ENCODE measurements around the gene HJURP. TPM values are rescaled to one million over a fixed set of nuclear protein-coding genes. Genes with fewer than 3 reads are reported as not detected.

HJURP gene
- total RNA-seq, 1 donor from 2014 or later: under 0.01 TPM

GRCh38 chr2:233851169-233851568 lies 3.2 kb downstream of the HJURP start:
- no peaks in the 10 kb centered on the region for H3K27me3 ChIP-seq (ENCODE audit: control insufficient read depth, insufficient read depth, low read length)
- H3K36me3 ChIP-seq (ENCODE audit: control insufficient read depth, insufficient read depth, low read length): peaks cover 5% of the 10 kb centered on the region
- no peak for DNase-seq (ENCODE audit: low read depth)
- FAIRE-seq: no peak
- TF ChIP-seq, protein P1, sequence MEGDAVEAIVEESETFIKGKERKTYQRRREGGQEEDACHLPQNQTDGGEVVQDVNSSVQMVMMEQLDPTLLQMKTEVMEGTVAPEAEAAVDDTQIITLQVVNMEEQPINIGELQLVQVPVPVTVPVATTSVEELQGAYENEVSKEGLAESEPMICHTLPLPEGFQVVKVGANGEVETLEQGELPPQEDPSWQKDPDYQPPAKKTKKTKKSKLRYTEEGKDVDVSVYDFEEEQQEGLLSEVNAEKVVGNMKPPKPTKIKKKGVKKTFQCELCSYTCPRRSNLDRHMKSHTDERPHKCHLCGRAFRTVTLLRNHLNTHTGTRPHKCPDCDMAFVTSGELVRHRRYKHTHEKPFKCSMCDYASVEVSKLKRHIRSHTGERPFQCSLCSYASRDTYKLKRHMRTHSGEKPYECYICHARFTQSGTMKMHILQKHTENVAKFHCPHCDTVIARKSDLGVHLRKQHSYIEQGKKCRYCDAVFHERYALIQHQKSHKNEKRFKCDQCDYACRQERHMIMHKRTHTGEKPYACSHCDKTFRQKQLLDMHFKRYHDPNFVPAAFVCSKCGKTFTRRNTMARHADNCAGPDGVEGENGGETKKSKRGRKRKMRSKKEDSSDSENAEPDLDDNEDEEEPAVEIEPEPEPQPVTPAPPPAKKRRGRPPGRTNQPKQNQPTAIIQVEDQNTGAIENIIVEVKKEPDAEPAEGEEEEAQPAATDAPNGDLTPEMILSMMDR (IDR thresholded peaks at IDR 0.05; ENCODE audit: insufficient read depth, low read length, severe bottlenecking): no peak
- no peak overlapping the region for H3K4me3 ChIP-seq (ENCODE audit: low read depth, low read length)

DNA sequence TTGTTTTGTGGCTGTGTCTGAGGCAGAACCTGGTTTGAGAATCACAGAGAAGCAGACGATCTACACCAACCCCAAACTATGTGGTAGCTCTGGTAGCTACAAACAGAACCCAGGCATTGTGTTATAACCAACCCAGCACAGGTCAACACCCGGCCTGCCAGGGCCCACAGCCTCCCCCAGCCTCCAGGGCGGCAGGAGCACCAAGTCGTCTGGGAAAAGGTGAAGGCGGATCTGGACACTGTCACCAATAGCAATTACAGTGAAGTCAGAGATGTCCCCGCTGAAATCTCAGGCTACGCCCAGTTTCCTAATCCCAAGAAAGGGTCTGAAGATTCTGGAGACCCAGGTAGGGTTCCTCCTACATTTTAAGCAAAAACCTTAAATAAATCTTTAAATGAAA lies 3.6 kb downstream of the HJURP start:
- FAIRE-seq (no peak), DNase-seq (ENCODE audit: low read depth) (no peak)
- Histone ChIP-seq H3K4me3 (ENCODE audit: low read depth, low read length) (no peak overlapping the region), H3K27me3 (ENCODE audit: control insufficient read depth, insufficient read depth, low read length) (no peaks in the 10 kb centered on the region), H3K36me3 (ENCODE audit: control insufficient read depth, insufficient read depth, low read length) (peaks cover 5% of the 10 kb centered on the region)
- TF ChIP-seq, protein P1 (IDR thresholded peaks at IDR 0.05; ENCODE audit: insufficient read depth, low read length, severe bottlenecking): no peak

DNA sequence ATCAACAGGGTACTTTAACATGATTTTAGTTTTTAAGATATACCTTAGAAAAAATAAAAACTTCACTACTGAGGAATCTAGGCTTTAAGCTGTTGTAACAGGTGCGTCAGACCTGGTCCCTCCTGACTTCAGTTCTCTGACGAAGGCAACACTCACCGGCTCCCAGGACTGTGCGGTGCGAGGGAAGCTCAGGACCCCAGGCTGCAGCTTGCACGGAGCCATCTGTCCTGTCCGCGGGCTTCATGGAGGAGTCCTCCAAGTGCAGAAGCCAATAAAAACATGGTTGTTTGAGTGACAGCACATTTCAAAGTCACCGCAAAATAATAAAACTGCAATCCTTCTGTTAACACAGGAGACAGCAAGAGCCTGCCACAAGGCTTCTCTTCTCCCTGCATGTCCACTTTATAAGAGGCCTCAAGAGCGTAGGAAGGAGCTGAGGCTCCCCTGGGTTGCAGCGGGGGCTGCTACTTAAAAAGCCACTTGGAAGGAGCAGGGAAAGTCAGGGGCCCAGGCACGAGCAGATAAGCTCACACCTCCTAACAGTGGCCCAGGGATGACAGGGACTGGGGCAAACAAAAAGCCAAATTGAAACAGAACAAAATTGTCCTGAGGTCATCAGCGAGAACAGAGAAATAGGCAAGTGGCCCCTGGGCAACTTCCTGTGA lies 4.6 kb downstream of the HJURP start:
- Histone ChIP-seq H3K36me3 (ENCODE audit: control insufficient read depth, insufficient read depth, low read length) (peaks cover 5% of the 10 kb centered on the region), H3K27me3 (ENCODE audit: control insufficient read depth, insufficient read depth, low read length) (no peaks in the 10 kb centered on the region), H3K4me3 (ENCODE audit: low read depth, low read length) (no peak overlapping the region)
- FAIRE-seq: no peak
- no peak for DNase-seq (ENCODE audit: low read depth)
- TF ChIP-seq, protein P1 (IDR thresholded peaks at IDR 0.05; ENCODE audit: insufficient read depth, low read length, severe bottlenecking): no peak

DNA sequence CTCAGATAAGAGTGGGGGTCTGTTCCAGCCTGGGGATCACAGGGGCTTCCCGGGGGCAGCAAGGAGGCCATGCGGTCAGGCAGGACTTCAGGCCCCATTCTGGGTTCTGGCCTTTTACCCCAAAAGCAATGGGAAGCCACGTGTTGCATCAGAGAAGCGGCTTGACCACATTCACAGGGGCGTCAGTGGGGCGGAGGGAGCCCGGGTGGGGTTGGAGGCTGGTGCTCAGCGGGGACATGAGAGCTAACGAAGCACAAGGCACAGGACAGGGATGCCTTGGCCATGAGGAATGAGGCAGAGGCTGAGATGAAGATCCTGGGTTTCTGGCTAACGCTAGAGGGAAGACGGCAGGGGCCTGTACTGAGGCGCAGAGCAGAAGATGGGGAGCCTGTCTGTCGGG lies 6.1 kb downstream of the HJURP start:
- Histone ChIP-seq H3K27me3 (ENCODE audit: control insufficient read depth, insufficient read depth, low read length) (no peaks in the 10 kb centered on the region), H3K36me3 (ENCODE audit: control insufficient read depth, insufficient read depth, low read length) (peaks cover 5% of the 10 kb centered on the region), H3K4me3 (ENCODE audit: low read depth, low read length) (no peak overlapping the region)
- FAIRE-seq (no peak), DNase-seq (ENCODE audit: low read depth) (no peak)
- TF ChIP-seq, protein P1 (IDR thresholded peaks at IDR 0.05; ENCODE audit: insufficient read depth, low read length, severe bottlenecking): no peak

GRCh38 chr2:233847248-233847898 lies 7.0 kb downstream of the HJURP start:
- peaks cover 5% of the 10 kb centered on the region for H3K36me3 ChIP-seq (ENCODE audit: control insufficient read depth, insufficient read depth, low read length)
- DNase-seq (ENCODE audit: low read depth) (no peak), FAIRE-seq (no peak)

More at GRCh38 chr2:233847248-233847898, 7.0 kb downstream of the HJURP start:
- H3K4me3 ChIP-seq (ENCODE audit: low read depth, low read length): no peak overlapping the region
- H3K27me3 ChIP-seq (ENCODE audit: control insufficient read depth, insufficient read depth, low read length): no peaks in the 10 kb centered on the region
- TF ChIP-seq, protein P1 (IDR thresholded peaks at IDR 0.05; ENCODE audit: insufficient read depth, low read length, severe bottlenecking): no peak
